Neural progenitor cell (in vitro differentiated cells): ENCODE results near the gene PSPH. TPM values are rescaled to one million over a fixed set of nuclear protein-coding genes. Genes with fewer than 3 reads are reported as not detected.

ENCODE experiments used
- DNase-seq: peaks from one replicate; pipeline ENCODE4 v3.0.0-alpha.2; 2016; ENCODE audit warnings: low spot score
- H2AFZ ChIP-seq: fragments of 200-600 bp; sonication (generic); replicated peaks from 2 replicates; pipeline ENCODE4 v1.6.1; 2016; ENCODE audit warnings: antibody characterized with exemption
- H3F3A ChIP-seq: fragments of 200-600 bp; sonication (generic); 2 replicates; pipeline ENCODE4 v1.6.1; 2016; ENCODE audit warnings: antibody characterized with exemption, low read depth
- H3K27ac ChIP-seq: fragments of 200-600 bp; sonication (generic); 2 replicates; pipeline ENCODE4 v1.5.1; 2016; ENCODE audit warnings: mild to moderate bottlenecking
- H3K27me3 ChIP-seq: fragments of 200-600 bp; sonication (generic); 2 replicates; pipeline ENCODE4 v1.6.1; 2016; ENCODE audit warnings: mild to moderate bottlenecking, moderate library complexity
- H3K36me3 ChIP-seq: fragments of 200-600 bp; sonication (generic); 2 replicates; pipeline ENCODE4 v1.5.1; 2016
- H3K4me1 ChIP-seq: fragments of 200-600 bp; sonication (generic); 2 replicates; pipeline ENCODE4 v1.6.1; 2016; ENCODE audit warnings: mixed run types
- H3K4me2 ChIP-seq: fragments of 200-600 bp; sonication (generic); 2 replicates; pipeline ENCODE4 v1.6.1; 2016
- H3K4me3 ChIP-seq: fragments of 200-600 bp; sonication (generic); 2 replicates; pipeline ENCODE4 v1.5.1; 2016
- H3K79me2 ChIP-seq: fragments of 200-600 bp; sonication (generic); 2 replicates; pipeline ENCODE4 v1.6.1; 2016; ENCODE audit warnings: low read depth
- H3K9ac ChIP-seq: fragments of 200-600 bp; sonication (generic); 2 replicates; pipeline ENCODE4 v1.6.1; 2016
- H3K9me3 ChIP-seq: fragments of 200-600 bp; sonication (generic); 2 replicates; pipeline ENCODE4 v1.5.1; 2016; ENCODE audit warnings: low read depth
- H4K20me1 ChIP-seq: fragments of 200-600 bp; sonication (generic); 2 replicates; pipeline ENCODE4 v1.6.1; 2016; ENCODE audit warnings: low read depth
- H3K27ac Mint-ChIP-seq: 3 replicates; pipeline ENCODE4 v1.8.0; 2021; ENCODE audit warnings: mixed read lengths
- H3K27me3 Mint-ChIP-seq: 2 replicates; pipeline ENCODE4 v1.8.0; 2022; ENCODE audit warnings: low read depth, mild to moderate bottlenecking, inconsistent platforms, moderate library complexity, mixed read lengths; ENCODE audit not compliant: insufficient read depth
- H3K36me3 Mint-ChIP-seq: 3 replicates; pipeline ENCODE4 v1.8.0; 2021; ENCODE audit warnings: mixed read lengths
- H3K4me1 Mint-ChIP-seq: 3 replicates; pipeline ENCODE4 v1.8.0; 2021; ENCODE audit warnings: mixed read lengths
- H3K4me3 Mint-ChIP-seq: 3 replicates; pipeline ENCODE4 v1.8.0; 2021; ENCODE audit warnings: mild to moderate bottlenecking, moderate library complexity, mixed read lengths
- H3K9me3 Mint-ChIP-seq: 3 replicates; pipeline ENCODE4 v1.8.0; 2020; ENCODE audit warnings: mixed read lengths
- CTCF ChIP-seq: fragments of 200-600 bp; sonication (generic); IDR thresholded peaks from 2 replicates; pipeline ENCODE4 v1.5.1; 2017; ENCODE audit warnings: antibody characterized with exemption, mild to moderate bottlenecking
- EZH2 ChIP-seq: fragments of 200-600 bp; sonication (generic); IDR thresholded peaks from 2 replicates; pipeline ENCODE4 v1.6.1; 2017; ENCODE audit warnings: antibody characterized with exemption, mild to moderate bottlenecking, moderate library complexity
- EZH2phosphoT487 ChIP-seq: fragments of 200-600 bp; sonication (generic); IDR thresholded peaks from 2 replicates; pipeline ENCODE4 v1.6.1; 2017; ENCODE audit warnings: antibody characterized with exemption
- total RNA-seq: library from RNA; depleted of rRNA; stranded (reverse); fragments of >200 nt; gene quantifications from 2 replicates; pipeline ENCODE4 v1.2.3, GENCODE V29; 2015; ENCODE audit warnings: low replicate concordance

Gene PSPH
- total RNA-seq, 1 donor from 2014 or later, result 54.9 TPM

- no peak overlapping the region for H3K4me2 ChIP-seq
- Mint-ChIP-seq H3K4me3 (no peak overlapping the region), H3K27me3 (peaks cover 2% of the 10 kb centered on the region), H3K27ac (no peak overlapping the region), H3K9me3 (no peaks in the 10 kb centered on the region), H3K36me3 (peaks cover 28% of the 10 kb centered on the region), H3K4me1 (no peaks in the 10 kb centered on the region)
- no peak for DNase-seq
- H3K9ac ChIP-seq, result no peak overlapping the region
- no peaks in the 10 kb centered on the region for H3K9me3 ChIP-seq
- no peaks in the 10 kb centered on the region for H3K79me2 ChIP-seq
- H3K27me3 ChIP-seq, result no peaks in the 10 kb centered on the region
- H3K4me1 ChIP-seq, result no peaks in the 10 kb centered on the region
- TF ChIP-seq CTCF (no peak), EZH2phosphoT487 (no peak), EZH2 (no peak)
- H4K20me1 ChIP-seq, result no peaks in the 10 kb centered on the region
- H2AFZ ChIP-seq, result no peak overlapping the region
- no peak overlapping the region for H3K27ac ChIP-seq
- no peak overlapping the region for H3K4me3 ChIP-seq
- no peaks in the 10 kb centered on the region for H3F3A ChIP-seq
- H3K36me3 ChIP-seq, result no peaks in the 10 kb centered on the region
These were observed 58.9 kb downstream of the PSPH start for GRCh38 chr7:55992346-55992745.

GRCh38 chr7:55983537-55983936 lies 67.7 kb downstream of the PSPH start:
- Mint-ChIP-seq H3K4me3 (no peak overlapping the region), H3K9me3 (no peaks in the 10 kb centered on the region), H3K36me3 (peaks cover 34% of the 10 kb centered on the region), H3K4me1 (no peaks in the 10 kb centered on the region), H3K27ac (no peak overlapping the region), H3K27me3 (no peaks in the 10 kb centered on the region)
- Histone ChIP-seq H3K27ac (no peak overlapping the region), H3K4me3 (no peak overlapping the region), H3K4me1 (no peaks in the 10 kb centered on the region), H3K9me3 (no peaks in the 10 kb centered on the region), H3K79me2 (no peaks in the 10 kb centered on the region), H3K9ac (no peak overlapping the region), H3F3A (no peaks in the 10 kb centered on the region), H4K20me1 (no peaks in the 10 kb centered on the region), H3K36me3 (no peaks in the 10 kb centered on the region), H3K4me2 (no peak overlapping the region), H2AFZ (no peak overlapping the region), H3K27me3 (no peaks in the 10 kb centered on the region)
- DNase-seq, result no peak
- TF ChIP-seq EZH2phosphoT487 (no peak), EZH2 (no peak)

- Histone ChIP-seq H2AFZ (no peak overlapping the region), H3K9ac (no peak overlapping the region), H3K79me2 (peaks cover 12% of the 10 kb centered on the region), H3K4me2 (no peak overlapping the region), H3K36me3 (no peaks in the 10 kb centered on the region), H4K20me1 (peaks cover 14% of the 10 kb centered on the region), H3F3A (no peaks in the 10 kb centered on the region), H3K27ac (no peak overlapping the region), H3K9me3 (no peaks in the 10 kb centered on the region), H3K27me3 (no peaks in the 10 kb centered on the region), H3K4me1 (no peaks in the 10 kb centered on the region), H3K4me3 (no peak overlapping the region)
- Mint-ChIP-seq H3K27ac (no peak overlapping the region), H3K27me3 (no peaks in the 10 kb centered on the region), H3K4me1 (no peaks in the 10 kb centered on the region), H3K9me3 (no peaks in the 10 kb centered on the region), H3K4me3 (no peak overlapping the region), H3K36me3 (peaks cover 33% of the 10 kb centered on the region)
- DNase-seq, result no peak
- TF ChIP-seq CTCF (no peak), EZH2 (no peak), EZH2phosphoT487 (no peak)
These were observed 71.0 kb downstream of the PSPH start for GRCh38 chr7:55980266-55980665.

DNA sequence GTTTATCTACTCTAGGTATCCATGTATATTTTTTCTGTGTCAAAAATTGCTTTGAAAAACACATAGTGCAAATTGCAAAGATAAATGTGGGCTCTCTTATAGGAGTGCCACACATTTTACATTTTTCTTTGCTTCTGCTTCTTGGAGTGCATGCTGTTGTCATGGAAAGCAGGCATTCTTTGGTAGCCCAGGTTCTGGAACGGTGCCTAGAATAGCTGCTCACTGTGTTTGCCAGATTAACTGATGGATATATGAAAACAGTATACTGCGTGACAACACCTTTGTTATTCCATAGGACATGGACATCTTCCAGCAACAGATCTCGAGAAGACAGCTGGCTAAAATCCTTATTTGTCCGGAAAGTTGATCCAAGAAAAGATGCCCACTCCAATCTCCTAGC lies 73.4 kb downstream of the PSPH start:
- Histone ChIP-seq H3K4me1 (no peaks in the 10 kb centered on the region), H3F3A (no peaks in the 10 kb centered on the region), H3K27ac (no peak overlapping the region), H4K20me1 (peaks cover 22% of the 10 kb centered on the region), H3K27me3 (no peaks in the 10 kb centered on the region), H3K4me3 (no peak overlapping the region), H3K4me2 (no peak overlapping the region), H3K9ac (no peak overlapping the region), H3K9me3 (no peaks in the 10 kb centered on the region), H2AFZ (no peak overlapping the region), H3K79me2 (peaks cover 35% of the 10 kb centered on the region), H3K36me3 (no peaks in the 10 kb centered on the region)
- no peaks in the 10 kb centered on the region for H3K4me1 Mint-ChIP-seq
- DNase-seq, result no peak
- H3K9me3 Mint-ChIP-seq, result no peaks in the 10 kb centered on the region
- H3K4me3 Mint-ChIP-seq, result no peak overlapping the region
- peaks cover 27% of the 10 kb centered on the region for H3K36me3 Mint-ChIP-seq
- no peak overlapping the region for H3K27ac Mint-ChIP-seq
- no peak for TF ChIP-seq EZH2phosphoT487
- no peak for TF ChIP-seq CTCF
- no peak for TF ChIP-seq EZH2
- H3K27me3 Mint-ChIP-seq, result no peaks in the 10 kb centered on the region
